Loucy (cell line): ENCODE data around the gene CD44.

Source experiments
- EZH2phosphoT487 ChIP-seq: fragments of 200-600 bp; IDR thresholded peaks from 2 replicates; pipeline ENCODE4 v1.6.1; 2018; ENCODE audit warnings: antibody characterized with exemption, mild to moderate bottlenecking, moderate library complexity, borderline replicate concordance
- TF ChIP-seq, protein P1 (sequence below): fragments of 200-600 bp; sonication (generic); conservative IDR thresholded peaks from 2 replicates; pipeline ENCODE4 v1.5.1; 2014; ENCODE audit warnings: mild to moderate bottlenecking, antibody characterized with exemption, low read length

DNA sequence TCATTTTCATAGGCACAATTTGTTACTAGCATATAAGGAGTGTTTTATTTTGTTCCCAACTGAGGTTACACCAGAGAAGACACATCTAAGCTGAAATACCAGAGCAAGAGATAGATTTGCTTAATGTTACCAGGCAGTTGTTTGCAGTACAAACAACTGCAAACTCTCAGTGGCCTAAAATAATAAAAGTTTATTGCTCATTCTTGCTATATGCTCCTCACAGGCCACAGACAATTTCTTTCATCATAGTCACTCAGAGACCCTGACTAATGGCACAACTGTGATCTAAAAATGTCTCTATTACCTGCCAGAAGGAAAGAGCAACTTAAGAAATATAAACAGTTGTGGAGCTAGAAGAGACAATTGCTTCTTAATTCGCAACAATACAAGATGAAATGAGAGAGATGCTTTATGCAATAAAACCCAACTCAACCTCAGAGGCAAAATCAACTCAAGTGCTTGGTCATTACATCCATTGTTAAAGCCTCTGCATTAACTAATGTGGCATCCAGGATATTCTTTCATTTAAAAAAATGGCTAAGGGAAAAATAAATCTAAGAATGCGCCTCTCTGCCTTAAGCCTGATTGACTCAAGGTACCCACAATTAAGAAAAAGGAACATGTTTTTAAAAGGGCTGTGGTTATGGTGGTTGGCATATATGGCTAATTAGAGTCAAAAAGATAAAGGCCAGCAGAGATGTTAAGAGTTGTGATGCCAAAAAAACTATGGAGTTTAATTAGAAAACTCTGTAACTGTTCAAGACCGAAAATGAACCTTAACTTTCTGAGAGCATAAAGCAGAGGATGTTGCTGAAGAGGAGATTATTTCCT is 103.7 kb downstream of the CD44 start:
- TF ChIP-seq, protein P1, sequence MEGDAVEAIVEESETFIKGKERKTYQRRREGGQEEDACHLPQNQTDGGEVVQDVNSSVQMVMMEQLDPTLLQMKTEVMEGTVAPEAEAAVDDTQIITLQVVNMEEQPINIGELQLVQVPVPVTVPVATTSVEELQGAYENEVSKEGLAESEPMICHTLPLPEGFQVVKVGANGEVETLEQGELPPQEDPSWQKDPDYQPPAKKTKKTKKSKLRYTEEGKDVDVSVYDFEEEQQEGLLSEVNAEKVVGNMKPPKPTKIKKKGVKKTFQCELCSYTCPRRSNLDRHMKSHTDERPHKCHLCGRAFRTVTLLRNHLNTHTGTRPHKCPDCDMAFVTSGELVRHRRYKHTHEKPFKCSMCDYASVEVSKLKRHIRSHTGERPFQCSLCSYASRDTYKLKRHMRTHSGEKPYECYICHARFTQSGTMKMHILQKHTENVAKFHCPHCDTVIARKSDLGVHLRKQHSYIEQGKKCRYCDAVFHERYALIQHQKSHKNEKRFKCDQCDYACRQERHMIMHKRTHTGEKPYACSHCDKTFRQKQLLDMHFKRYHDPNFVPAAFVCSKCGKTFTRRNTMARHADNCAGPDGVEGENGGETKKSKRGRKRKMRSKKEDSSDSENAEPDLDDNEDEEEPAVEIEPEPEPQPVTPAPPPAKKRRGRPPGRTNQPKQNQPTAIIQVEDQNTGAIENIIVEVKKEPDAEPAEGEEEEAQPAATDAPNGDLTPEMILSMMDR: no peak
- no peak for TF ChIP-seq EZH2phosphoT487
